ENCODE data around the gene PLEK.

DNA sequence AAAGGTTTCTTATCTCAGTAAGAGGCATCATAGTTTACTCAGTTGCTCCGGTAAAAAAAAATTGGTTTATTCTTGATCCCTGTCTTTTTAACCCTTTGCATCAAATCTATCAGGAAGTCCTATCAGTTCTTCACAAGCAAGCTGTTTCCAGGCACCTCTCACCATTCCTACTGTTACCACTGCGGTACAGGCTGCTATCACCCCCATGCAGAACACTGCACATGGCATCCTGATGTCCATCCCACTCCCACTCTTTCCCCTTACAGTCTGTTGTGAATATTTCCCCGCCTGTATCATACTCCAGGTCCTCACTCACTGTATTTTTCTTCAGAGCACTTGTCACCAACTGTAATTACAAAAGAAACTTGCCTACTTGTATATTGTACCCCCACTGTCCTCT lies 40.0 kb upstream of the PLEK start:
- no peak for TF ChIP-seq CTCF (IDR thresholded peaks at IDR 0.05)
- TF ChIP-seq POLR2A (IDR thresholded peaks at IDR 0.05), result no peak
- no peak for TF ChIP-seq EP300 (IDR thresholded peaks at IDR 0.05)
- no peak for TF ChIP-seq POLR2AphosphoS5 (IDR thresholded peaks at IDR 0.05)
